G401 (cell line): ENCODE results near the gene SELENOO. TPM values are rescaled to one million over a fixed set of nuclear protein-coding genes. Genes with fewer than 3 reads are reported as not detected.
A peak's percentile ranks its signal among the peaks of the same experiment; 100 is the strongest.

Source experiments
- DNase-seq: peaks from one replicate; pipeline ENCODE4 v3.0.0-alpha.2; 2015; ENCODE audit warnings: low spot score
- in situ Hi-C: cut with HindIII; loops from 2 replicates; pipeline ENCODE4 v1.10.0; 2016; ENCODE audit warnings: low sequenced_read_pairs, mixed read lengths
- total RNA-seq: library from RNA; depleted of rRNA; stranded (reverse); fragments of >200 nt; shearing (Covaris generic); gene quantifications from 2 replicates; pipeline ENCODE4 v1.2.3, GENCODE V29; 2014

The SELENOO gene
- total RNA-seq, 1 experiment from 2014 or later = 40.7 TPM

- in situ Hi-C loops = no loop called here
- DNase-seq = no peak
Measured at GRCh38 chr22:50170453-50171318, 30.1 kb upstream of the SELENOO start, which contains the start of gene PANX2. Gene PANX2 (plus strand): TSS chr22:50170731. CDS start chr22:50170731, 0 bp downstream.

DNA sequence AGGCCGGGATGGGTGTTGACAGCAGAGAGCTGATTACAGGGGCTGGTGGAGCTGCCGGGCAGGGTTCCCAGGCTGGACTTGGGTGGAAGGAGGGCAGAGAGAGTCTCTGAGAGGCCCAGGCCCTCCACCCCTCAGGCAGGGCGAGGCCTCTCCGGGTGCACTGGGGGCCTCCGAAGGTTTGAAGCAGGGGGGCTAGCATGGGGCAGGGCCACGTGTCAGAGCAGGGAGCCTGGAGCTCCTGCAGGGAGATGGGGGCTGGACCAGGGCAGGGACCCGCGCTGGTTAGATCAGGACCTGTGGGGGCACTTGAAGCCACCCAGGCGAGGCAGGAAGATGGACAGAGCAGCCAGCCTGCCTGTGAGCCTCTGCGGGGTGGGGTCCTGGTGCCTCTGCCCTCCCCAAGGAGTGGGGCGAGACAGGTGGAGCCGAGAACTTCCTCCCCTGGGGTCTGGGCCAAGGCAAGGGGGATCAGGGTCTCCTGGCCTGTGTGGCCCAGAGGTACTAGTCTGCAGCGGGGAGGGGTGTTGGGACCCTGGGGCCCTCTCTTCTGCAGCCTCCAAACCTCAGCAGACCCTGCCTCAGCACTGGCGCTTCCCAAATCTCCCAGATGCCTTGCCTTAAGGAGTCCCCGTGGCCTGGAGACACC is 29.4 kb upstream of the SELENOO start:
- in situ Hi-C loops = no loop called here
- peak; percentile 58 for DNase-seq

GRCh38 chr22:50171965-50172421 is 28.8 kb upstream of the SELENOO start:
- in situ Hi-C loops = no loop called here
- DNase-seq = no peak

DNA sequence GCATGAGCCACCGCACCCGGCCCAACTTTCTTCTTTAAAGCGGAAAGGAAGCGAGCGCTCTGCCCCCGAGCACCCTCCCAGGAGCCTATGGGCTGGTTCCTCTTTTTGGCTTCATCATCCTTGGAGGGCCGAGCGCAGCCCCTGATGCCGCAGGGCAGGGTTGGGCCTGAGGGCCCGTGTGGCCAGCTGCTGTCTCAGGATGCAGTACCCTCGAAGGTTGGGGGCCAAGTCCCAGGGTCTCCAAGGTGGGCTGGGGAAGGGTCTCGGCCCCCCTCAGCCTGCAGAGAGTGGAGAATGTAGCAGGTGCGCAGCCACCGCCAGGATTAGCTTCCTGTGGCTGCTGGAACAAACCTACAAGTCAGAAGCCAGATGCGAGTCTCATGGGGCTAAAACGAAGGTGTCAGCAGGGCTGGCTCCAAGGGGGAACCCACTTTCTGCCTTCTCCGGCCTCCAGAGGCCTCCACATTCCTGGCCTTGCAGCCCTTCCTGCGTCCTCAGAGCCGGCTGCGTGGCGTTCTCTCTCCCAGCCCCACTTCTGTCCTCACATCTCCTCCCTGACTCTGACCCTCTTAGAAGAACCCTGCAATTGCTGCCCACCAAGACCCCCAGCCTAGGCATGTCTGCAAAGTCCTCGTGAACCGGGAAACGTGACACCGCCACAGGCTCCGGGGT is 27.4 kb upstream of the SELENOO start:
- in situ Hi-C loops = no loop called here
- DNase-seq = no peak

DNA sequence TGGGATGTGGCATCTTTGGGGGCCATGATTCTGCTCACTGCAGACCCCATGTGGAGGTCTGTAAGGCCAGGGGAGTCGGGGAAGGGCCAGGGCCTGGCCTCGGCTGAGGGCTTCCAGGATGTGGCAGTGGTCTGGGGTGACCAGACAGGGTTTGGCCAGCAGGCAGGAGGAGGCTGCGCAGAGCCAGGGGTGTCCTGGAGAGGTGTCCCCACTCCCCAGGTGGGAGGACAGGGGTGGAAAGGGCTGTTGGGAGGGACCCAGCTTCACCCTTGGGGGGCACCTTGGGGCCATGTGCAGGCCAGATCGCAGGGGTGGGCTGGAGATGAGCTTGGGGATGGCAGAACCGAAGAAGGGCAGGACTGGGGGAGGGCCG is 26.8 kb upstream of the SELENOO start:
- no peak for DNase-seq
- in situ Hi-C loops = no loop called here

- in situ Hi-C loops = no loop called here
- DNase-seq = peak; percentile 91
Measured at GRCh38 chr22:50174382-50175190, 26.2 kb upstream of the SELENOO start.

- DNase-seq = no peak
- in situ Hi-C loops = no loop called here
Measured at GRCh38 chr22:50175191-50175461, 25.7 kb upstream of the SELENOO start.

DNA sequence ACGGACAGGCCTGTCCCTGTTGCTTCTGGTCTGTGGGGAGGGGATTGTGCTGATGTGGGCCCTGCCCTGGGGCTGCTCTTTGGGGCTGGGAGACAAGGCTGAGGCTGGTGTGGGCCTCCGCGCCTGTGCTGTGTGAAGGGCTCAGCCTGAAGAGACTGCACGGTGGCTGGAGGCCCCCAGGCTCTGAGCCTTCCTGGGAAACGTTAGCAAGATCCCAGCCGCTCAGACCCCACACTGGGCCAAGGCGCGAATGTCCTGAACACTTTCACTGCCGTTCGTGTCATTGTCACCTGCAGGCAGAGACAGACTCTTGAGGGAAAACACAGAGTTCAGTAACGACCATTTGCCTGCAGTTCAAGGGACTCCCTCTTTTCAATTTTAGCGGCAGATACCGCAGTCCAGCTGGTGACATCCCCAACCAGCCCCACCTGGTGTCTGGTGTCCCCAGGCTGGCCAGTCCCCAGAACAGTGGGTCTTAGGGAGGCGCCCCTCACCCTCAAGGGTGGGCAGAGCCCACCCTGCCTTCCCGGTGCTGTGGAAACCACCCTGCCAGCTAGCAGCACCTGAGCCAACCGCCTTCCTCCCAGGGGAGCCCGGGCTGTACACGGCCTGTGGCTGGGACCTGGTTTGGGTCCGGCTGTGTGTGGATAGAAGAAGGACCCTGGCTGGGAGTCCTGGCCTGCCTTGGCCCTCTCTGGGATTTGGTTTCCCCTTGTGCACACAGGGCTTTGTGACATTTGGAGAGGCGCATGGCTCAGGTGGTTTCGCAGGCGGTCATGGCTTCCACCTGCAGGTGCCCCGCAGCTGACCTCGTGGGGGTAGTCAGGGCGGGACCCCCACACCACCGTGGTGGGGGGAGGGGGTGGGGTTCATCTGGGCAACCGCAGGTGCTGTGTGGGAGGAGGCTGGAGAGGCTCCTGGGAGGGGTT is 24.6 kb upstream of the SELENOO start:
- DNase-seq = no peak
- in situ Hi-C loops = no loop called here

- in situ Hi-C loops = no loop called here
- DNase-seq = no peak
Measured at GRCh38 chr22:50176850-50177536, 23.8 kb upstream of the SELENOO start.

DNA sequence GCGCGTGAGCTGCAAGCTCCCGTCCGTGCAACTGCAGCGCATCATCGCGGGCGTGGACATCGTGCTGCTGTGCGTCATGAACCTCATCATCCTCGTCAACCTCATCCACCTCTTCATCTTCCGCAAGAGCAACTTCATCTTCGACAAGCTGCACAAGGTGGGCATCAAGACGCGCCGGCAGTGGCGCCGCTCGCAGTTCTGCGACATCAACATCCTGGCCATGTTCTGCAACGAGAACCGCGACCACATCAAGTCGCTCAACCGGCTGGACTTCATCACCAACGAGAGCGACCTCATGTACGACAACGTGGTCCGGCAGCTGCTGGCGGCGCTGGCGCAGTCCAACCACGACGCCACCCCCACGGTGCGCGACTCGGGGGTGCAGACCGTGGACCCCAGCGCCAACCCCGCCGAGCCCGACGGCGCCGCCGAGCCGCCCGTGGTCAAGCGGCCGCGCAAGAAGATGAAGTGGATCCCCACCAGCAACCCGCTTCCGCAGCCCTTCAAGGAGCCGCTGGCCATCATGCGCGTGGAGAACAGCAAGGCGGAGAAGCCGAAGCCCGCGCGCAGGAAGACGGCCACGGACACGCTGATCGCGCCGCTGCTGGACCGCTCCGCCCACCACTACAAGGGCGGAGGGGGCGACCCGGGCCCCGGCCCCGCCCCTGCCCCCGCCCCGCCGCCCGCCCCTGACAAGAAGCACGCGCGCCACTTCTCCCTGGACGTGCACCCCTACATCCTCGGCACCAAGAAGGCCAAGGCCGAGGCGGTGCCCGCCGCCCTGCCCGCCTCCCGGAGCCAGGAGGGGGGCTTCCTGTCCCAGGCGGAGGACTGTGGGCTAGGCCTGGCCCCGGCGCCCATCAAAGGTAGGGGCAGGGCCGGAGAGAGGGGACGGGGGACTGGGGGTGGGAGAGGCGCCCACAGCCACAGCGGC is 23.0 kb upstream of the SELENOO start:
- DNase-seq = no peak
- in situ Hi-C loops = no loop called here

- no peak for DNase-seq
- in situ Hi-C loops = no loop called here
Measured at GRCh38 chr22:50178471-50178864, 22.3 kb upstream of the SELENOO start.

DNA sequence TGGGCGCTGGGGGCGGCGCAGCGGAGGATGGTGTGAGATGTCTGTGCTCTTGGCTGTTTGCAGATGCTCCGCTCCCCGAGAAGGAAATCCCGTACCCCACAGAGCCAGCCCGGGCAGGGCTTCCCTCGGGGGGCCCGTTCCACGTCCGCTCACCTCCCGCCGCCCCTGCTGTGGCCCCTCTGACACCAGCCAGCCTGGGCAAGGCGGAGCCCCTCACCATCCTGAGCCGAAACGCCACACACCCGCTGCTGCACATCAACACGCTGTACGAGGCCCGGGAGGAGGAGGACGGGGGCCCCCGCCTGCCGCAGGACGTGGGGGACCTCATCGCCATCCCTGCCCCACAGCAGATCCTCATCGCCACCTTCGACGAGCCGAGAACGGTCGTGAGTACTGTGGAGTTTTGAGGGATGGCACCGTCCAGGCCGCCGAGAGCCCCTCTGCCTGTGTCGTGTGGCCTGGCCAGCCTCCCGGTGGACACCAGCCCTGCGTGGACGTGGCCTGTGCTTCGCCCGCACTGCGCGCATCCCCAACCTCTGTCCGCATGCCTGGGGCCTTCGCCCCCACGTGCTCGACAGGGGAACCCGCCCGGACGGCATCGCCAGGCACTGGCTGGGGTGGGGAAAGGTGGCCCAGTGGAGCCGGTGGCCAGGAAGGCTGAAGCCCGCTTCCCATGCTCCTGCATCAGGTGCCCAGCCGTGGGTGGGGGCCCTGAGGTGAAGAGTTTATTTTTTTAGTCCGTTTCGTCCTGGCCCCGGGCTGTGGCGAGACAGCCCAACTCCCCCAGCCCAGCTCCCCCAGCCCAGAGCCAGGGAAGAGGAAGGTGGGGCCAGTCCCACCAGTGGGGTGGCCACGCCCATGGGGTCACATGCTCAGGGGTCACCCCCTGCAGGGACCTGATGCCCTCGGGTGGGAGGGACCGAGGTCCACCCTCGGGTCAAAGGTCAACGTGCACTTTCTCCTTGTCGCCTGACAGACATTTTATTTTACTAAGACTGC is 21.6 kb upstream of the SELENOO start:
- in situ Hi-C loops = no loop called here
- no peak for DNase-seq

- in situ Hi-C loops = no loop called here
- no peak for DNase-seq
Measured at GRCh38 chr22:50179937-50180726, 20.7 kb upstream of the SELENOO start.

DNA sequence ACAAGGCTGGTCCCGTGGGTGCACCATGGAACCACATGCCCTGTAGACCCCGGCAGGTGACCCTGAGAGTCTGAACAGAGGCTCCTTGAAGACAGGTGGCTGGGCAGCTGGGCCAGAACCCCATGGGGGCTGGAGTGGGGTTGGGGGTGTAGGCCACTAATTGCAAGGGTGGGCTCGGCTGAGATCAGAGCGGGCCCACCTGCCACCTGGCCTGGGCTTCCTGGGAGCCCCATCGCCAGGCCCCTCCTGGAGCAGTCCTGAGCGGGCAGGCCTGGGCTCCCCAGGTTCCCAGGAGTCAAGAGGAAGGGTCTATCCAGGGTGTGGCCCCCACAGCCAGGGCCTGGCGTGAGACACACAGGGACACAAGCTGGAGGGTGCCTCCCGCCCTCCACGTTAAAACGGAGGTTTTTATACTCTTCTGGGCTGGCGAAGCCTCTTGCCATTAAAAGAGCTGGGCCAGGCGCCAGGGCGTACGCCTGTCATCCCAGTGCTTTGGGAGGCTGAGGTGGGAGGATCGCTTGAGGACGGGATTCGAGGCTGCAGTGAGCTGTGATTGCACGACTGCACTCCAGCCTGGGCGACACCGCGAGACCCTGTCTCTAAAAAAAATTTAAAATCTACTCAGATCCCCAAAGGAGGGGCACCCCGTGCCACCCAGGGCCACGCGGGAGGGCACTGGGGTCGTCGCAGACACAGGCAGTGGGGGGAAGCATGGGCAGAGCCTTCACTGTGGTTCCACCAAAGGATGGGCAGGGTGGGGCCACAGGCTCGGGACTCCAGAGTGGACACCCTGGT is 19.9 kb upstream of the SELENOO start:
- DNase-seq = no peak
- in situ Hi-C loops = no loop called here
